K562 (cell line): Measurements from ENCODE around the gene HINT2. TPM values are rescaled to one million over a fixed set of nuclear protein-coding genes. Genes with fewer than 3 reads are reported as not detected.
A peak's percentile ranks its signal among the peaks of the same experiment; 100 is the strongest.

ENCODE experiments used
- ATAC-seq: fragments of 200-7000 bp; cut with Tn5 transposase; 3 replicates; pipeline ENCODE4 v1.9.1; 2020; ENCODE audit warnings: moderate library complexity
- BruUV-seq: library from RNA; stranded (reverse); fragments of 400-500 nt; replicated peaks from 2 replicates; lab custom pipeline; 2021; lab: Mats Ljungman, UMichigan
- CTCF ChIA-PET: fragments of 300-600 bp; formaldehyde crosslinking; extraction: SDS; loops from one replicate; lab custom pipeline; 2021; ENCODE audit warnings: low intra/inter-chr PET ratio; lab: Yijun Ruan, JAX
- POLR2A ChIA-PET: fragments of 300-600, 350-650 bp; sonication (Branson Sonifier 250); formaldehyde crosslinking; extraction: SDS; loops from one replicate; lab custom pipeline; 2021; ENCODE audit warnings: antibody characterized with exemption, inconsistent platforms; lab: Yijun Ruan, JAX
- DNase-seq, 4 experiments: peaks; one replicate each; pipeline versions ENCODE4 v3.0.0 to v3.0.0-alpha.2; 2011 to 2018; ENCODE audit warnings: low spot score in 3 of 4, mixed read lengths in 3 of 4; ENCODE audit errors: extremely low read depth in 1 of 4
- FAIRE-seq: peaks from 2 replicates; lab custom pipeline; 2011; peaks lifted over from hg19 to GRCh38; lab: Jason Lieb, UNC
- H2AFZ ChIP-seq: 2 replicates; pipeline ENCODE4 v1.6.0; 2011; ENCODE audit warnings: low read depth, low read length, control low read depth, inconsistent platforms
- H3K27ac ChIP-seq: fragments of 200-600 bp; 3 replicates; pipeline ENCODE4 v1.8.0; 2011; ENCODE audit warnings: low read depth, mild to moderate bottlenecking, control low read depth, inconsistent platforms, low read length, moderate library complexity, mixed read lengths; ENCODE audit errors: extremely low read depth
- H3K27me3 ChIP-seq, 2 experiments: fragments of 300-600 bp in 1 of 2; 2 replicates in 1 of 2; 3 replicates in 1 of 2; pipeline versions ENCODE4 v1.6.0 to v1.8.0; 2011; ENCODE audit warnings: inconsistent platforms in 2 of 2, low read length in 2 of 2, mild to moderate bottlenecking in 1 of 2, mixed read lengths in 1 of 2, moderate library complexity in 1 of 2; ENCODE audit not compliant: control insufficient read depth in 2 of 2, insufficient read depth in 2 of 2
- H3K36me3 ChIP-seq: fragments of 300-600 bp; 3 replicates; pipeline ENCODE4 v1.8.0; 2011; ENCODE audit warnings: mild to moderate bottlenecking, low read length, inconsistent platforms; ENCODE audit not compliant: control insufficient read depth, insufficient read depth
- H3K4me1 ChIP-seq, 2 experiments: fragments of 200-600 bp in 1 of 2; replicated peaks in 1 of 2; 2 replicates in 1 of 2; 3 replicates in 1 of 2; pipeline versions ENCODE4 v1.5.1 to v1.8.0; 2011; ENCODE audit warnings: inconsistent platforms in 2 of 2, low read length in 2 of 2, mild to moderate bottlenecking in 1 of 2, mixed read lengths in 1 of 2, moderate library complexity in 1 of 2; ENCODE audit not compliant: control insufficient read depth in 2 of 2, insufficient read depth in 2 of 2
- H3K4me2 ChIP-seq: 2 replicates; pipeline ENCODE4 v1.6.1; 2011; ENCODE audit warnings: low read length, control low read depth, inconsistent platforms, mixed read lengths; ENCODE audit not compliant: insufficient read depth
- H3K4me3 ChIP-seq: fragments of 200-600 bp; sonication (generic), shearing (Covaris generic); 2 replicates; pipeline ENCODE4 v1.5.1; 2016; ENCODE audit warnings: control low read depth, inconsistent platforms
- H3K79me2 ChIP-seq: fragments of 200-600 bp; 3 replicates; pipeline ENCODE4 v1.8.0; 2011; ENCODE audit warnings: low read length, inconsistent platforms; ENCODE audit not compliant: control insufficient read depth, insufficient read depth
- H3K9ac ChIP-seq, 2 experiments: 2 replicates each; pipeline versions ENCODE4 v1.6.0 to v1.6.1; 2011; ENCODE audit warnings: low read depth in 2 of 2, low read length in 2 of 2, control low read depth in 1 of 2, inconsistent platforms in 1 of 2, mild to moderate bottlenecking in 1 of 2, mixed read lengths in 1 of 2; ENCODE audit not compliant: insufficient read depth in 1 of 2
- H3K9me1 ChIP-seq: one replicate; pipeline ENCODE4 v1.6.0; 2011; ENCODE audit warnings: inconsistent platforms, mild to moderate bottlenecking, low read length, moderate library complexity; ENCODE audit not compliant: control insufficient read depth, insufficient read depth
- H3K9me3 ChIP-seq: replicated peaks from 2 replicates; pipeline ENCODE4 v1.5.1; 2011; ENCODE audit warnings: low read depth, low read length, inconsistent platforms; ENCODE audit not compliant: control insufficient read depth, insufficient read depth
- H4K20me1 ChIP-seq: replicated peaks from 2 replicates; pipeline ENCODE4 v1.6.1; 2011; ENCODE audit warnings: low read length, inconsistent platforms, mixed read lengths; ENCODE audit not compliant: control insufficient read depth, insufficient read depth
- MAFG ChIP-seq: fragments of 450-650 bp; conservative IDR thresholded peaks from 2 replicates; pipeline ENCODE4 v1.6.1; 2016; ENCODE audit warnings: missing genetic modification characterization, missing compliant biosample characterization
- WGBS: fragments of 100-300 bp; shearing (Covaris generic); methylation state at CpG from one replicate; pipeline ENCODE4 v1.1.6; 2016; ENCODE audit warnings: low coverage, mixed read lengths; ENCODE audit not compliant: insufficient coverage; ENCODE audit errors: missing lambda C conversion rate; 5-methylcytosine and 5-hydroxymethylcytosine counted together
- in situ Hi-C: fragments of 300-500 bp; cut with MboI; formaldehyde crosslinking; loops from 4 replicates; pipeline ENCODE4 v1.15.0; 2018; ENCODE audit warnings: inconsistent platforms, mixed read lengths
- intact Hi-C: fragments of 100-400 bp; cut with micrococcal nuclease; formaldehyde crosslinking; loops from 2 replicates; pipeline ENCODE4 v1.14.2; 2022
- polyA plus RNA-seq, 8 experiments: library from polyadenylated mRNA; depleted of rRNA in 4 of 8; stranded (reverse) in 5 of 8; unstranded in 3 of 8; fragments of >200 nt; fragmentation: Nextera tagmentation in 2 of 8; fragmentation: Illumina TruSeq in 1 of 8; extraction: Ambion mirVana in 2 of 8; extraction: Trizol in 1 of 8; gene quantifications; 2 replicates each; pipeline versions ENCODE4 v1.2.1 to v1.2.3, GENCODE V29; 2011 to 2014; ENCODE audit warnings: inconsistent platforms in 1 of 8, missing spikeins in 1 of 8
- total RNA-seq, 7 experiments: library from RNA; depleted of rRNA in 6 of 7; stranded (reverse); fragments of >200 nt in 6 of 7; fragmentation: Illumina TruSeq in 2 of 7; extraction: Trizol in 2 of 7; gene quantifications; 2 replicates each; pipeline versions ENCODE4 v1.2.1 to v1.2.3, GENCODE V29; 2011 to 2021; ENCODE audit warnings: low replicate concordance in 1 of 7

The HINT2 gene
- total and polyA plus RNA-seq, 9 of the 15 experiments (the other 6 are each of a cell fraction or from before 2014, with no cell fraction given) = 5.6 to 44.1 (median 27.9) TPM

- H4K20me1 ChIP-seq = no peaks in the 10 kb centered on the region
- no peak overlapping the region for H3K4me2 ChIP-seq
- ChIA-PET POLR2A (interaction anchor here (1.2 kb wide), 1 partner anchor 16 kb away, joined by 3 read pairs; no protein-coding TSS in a partner anchor), CTCF (interaction anchor here (0.5 kb wide), 1 partner anchor 18 kb away, joined by 3 read pairs; no protein-coding TSS in a partner anchor)
- no peak for FAIRE-seq
- BruUV-seq = no TSS peak
- ATAC-seq = no peak
- intact Hi-C loops = no loop called here
- WGBS = 8% methylated on average over 4 of the region's 4 CpGs
- H3K9me1 ChIP-seq = no peaks in the 10 kb centered on the region
- no peaks in the 10 kb centered on the region for H3K9me3 ChIP-seq
- no peak overlapping the region for H3K27ac ChIP-seq
- H3K36me3 ChIP-seq = no peaks in the 10 kb centered on the region
- H2AFZ ChIP-seq = no peak overlapping the region
- no peak for TF ChIP-seq MAFG (tag)
- peaks cover 0 to 7% of the 10 kb centered on the region in 2 experiments; a peak in 2 of 5 replicates for H3K4me1 ChIP-seq
- no peak overlapping the region for H3K9ac ChIP-seq
- no peak overlapping the region for H3K4me3 ChIP-seq
- H3K27me3 ChIP-seq = peaks cover 0 to 11% of the 10 kb centered on the region in 2 experiments; a peak in 4 of 5 replicates
- H3K79me2 ChIP-seq = no peaks in the 10 kb centered on the region
- DNase-seq = peak in 2 of 4 experiments; percentile 8 to 20
- in situ Hi-C loops = no loop called here
These were observed 33.1 kb upstream of the HINT2 start for GRCh38 chr9:35847792-35848572.
